Right kidney (tissue), 9 donors: ENCODE data around the gene DNMT1.
A peak's percentile ranks its signal among the peaks of the same experiment; 100 is the strongest.
"Not testable (repeated sequence)": the region's sequence is repeated elsewhere in the genome, so short reads cannot be mapped to it uniquely, and the experiment has no call there.

Experiments used
- DNase-seq: peaks from one replicate; pipeline ENCODE4 v3.0.0-alpha.2; 2016
- long read RNA-seq, 8 donors: transcript quantifications; one replicate each; lab custom pipeline, GENCODE V29; 2026

DNMT1 gene
- long read RNA-seq, donor 1, partial matches to known transcripts = 10 of 11 reads
- long read RNA-seq, donor 1, other reads (novel, unspliced or antisense) = 0 of 11 reads
- long read RNA-seq, donor 2 = 0 reads
- long read RNA-seq, donor 3 = 0 reads
- long read RNA-seq, donor 4, full-length matches to known transcripts = 2 of 7 reads
- long read RNA-seq, donor 4, partial matches to known transcripts = 5 of 7 reads
- long read RNA-seq, donor 4, other reads (novel, unspliced or antisense) = 0 of 7 reads
- long read RNA-seq, donor 5, full-length matches to known transcripts = 1 of 7 reads
- long read RNA-seq, donor 5, partial matches to known transcripts = 6 of 7 reads
- long read RNA-seq, donor 5, other reads (novel, unspliced or antisense) = 0 of 7 reads
- long read RNA-seq, donor 6, partial matches to known transcripts = 6 of 45 reads
- long read RNA-seq, donor 6, other reads (novel, unspliced or antisense) = 39 of 45 reads
- long read RNA-seq, donor 7 = 0 reads
- long read RNA-seq, donor 8, full-length matches to known transcripts = 2 of 7 reads
- long read RNA-seq, donor 8, partial matches to known transcripts = 5 of 7 reads
- long read RNA-seq, donor 8, other reads (novel, unspliced or antisense) = 0 of 7 reads

GRCh38 chr19:10194500-10195198, at the start of gene DNMT1:
Gene DNMT1, minus strand, starts transcription at chr19:10194953. Its CDS starts 54 bp downstream, at chr19:10194899.
- peak; percentile 91 for DNase-seq

- no peak for DNase-seq
Measured at GRCh38 chr19:10243606-10244005, 48.9 kb upstream of the DNMT1 start.

- not testable (repeated sequence) for DNase-seq
Measured at GRCh38 chr19:10241826-10242449, 47.2 kb upstream of the DNMT1 start.

GRCh38 chr19:10238172-10238783, 43.5 kb upstream of the DNMT1 start:
- peak; percentile 26 for DNase-seq

- DNase-seq = no peak
Measured at GRCh38 chr19:10237702-10238101, 42.9 kb upstream of the DNMT1 start.

- not testable (repeated sequence) for DNase-seq
Measured at GRCh38 chr19:10235409-10235808, 40.7 kb upstream of the DNMT1 start.

GRCh38 chr19:10235003-10235402, 40.2 kb upstream of the DNMT1 start:
- no peak for DNase-seq

- no peak for DNase-seq
Measured at GRCh38 chr19:10233946-10234345, 39.2 kb upstream of the DNMT1 start.

GRCh38 chr19:10231612-10232228, 37.0 kb upstream of the DNMT1 start:
- DNase-seq = no peak

GRCh38 chr19:10230861-10231611, 36.3 kb upstream of the DNMT1 start, which contains the start of gene S1PR2:
Gene S1PR2, minus strand, starts transcription at chr19:10231331. Its CDS starts 6,426 bp downstream, at chr19:10224905.
- DNase-seq = peak; percentile 95

- DNase-seq = peak; percentile 67
Measured at GRCh38 chr19:10230173-10230860, 35.6 kb upstream of the DNMT1 start.

- DNase-seq = peak; percentile 11
Measured at GRCh38 chr19:10228920-10229319, 34.2 kb upstream of the DNMT1 start.

- no peak for DNase-seq
Measured at GRCh38 chr19:10228393-10228792, 33.6 kb upstream of the DNMT1 start.

- DNase-seq = peak; percentile 72
Measured at GRCh38 chr19:10227026-10227971, 32.5 kb upstream of the DNMT1 start.

- DNase-seq = peak; percentile 64
Measured at GRCh38 chr19:10226376-10227025, 31.7 kb upstream of the DNMT1 start.

- no peak for DNase-seq
Measured at GRCh38 chr19:10226021-10226375, 31.2 kb upstream of the DNMT1 start.

GRCh38 chr19:10224337-10224736, 29.6 kb upstream of the DNMT1 start:
- DNase-seq = no peak

- no peak for DNase-seq
Measured at GRCh38 chr19:10223488-10224213, 28.9 kb upstream of the DNMT1 start.
